Neural progenitor cell (in vitro differentiated cells): ENCODE data around the gene PIP4K2B. TPM values are rescaled to one million over a fixed set of nuclear protein-coding genes. Genes with fewer than 3 reads are reported as not detected.
"Not testable (repeated sequence)": the region's sequence is repeated elsewhere in the genome, so short reads cannot be mapped to it uniquely, and the experiment has no call there.

Experiments used
- DNase-seq: peaks from one replicate; pipeline ENCODE4 v3.0.0-alpha.2; 2016; ENCODE audit warnings: low spot score
- H2AFZ ChIP-seq: fragments of 200-600 bp; sonication (generic); replicated peaks from 2 replicates; pipeline ENCODE4 v1.6.1; 2016; ENCODE audit warnings: antibody characterized with exemption
- H3F3A ChIP-seq: fragments of 200-600 bp; sonication (generic); 2 replicates; pipeline ENCODE4 v1.6.1; 2016; ENCODE audit warnings: antibody characterized with exemption, low read depth
- H3K27ac ChIP-seq: fragments of 200-600 bp; sonication (generic); 2 replicates; pipeline ENCODE4 v1.5.1; 2016; ENCODE audit warnings: mild to moderate bottlenecking
- H3K27me3 ChIP-seq: fragments of 200-600 bp; sonication (generic); 2 replicates; pipeline ENCODE4 v1.6.1; 2016; ENCODE audit warnings: mild to moderate bottlenecking, moderate library complexity
- H3K36me3 ChIP-seq: fragments of 200-600 bp; sonication (generic); 2 replicates; pipeline ENCODE4 v1.5.1; 2016
- H3K4me1 ChIP-seq: fragments of 200-600 bp; sonication (generic); 2 replicates; pipeline ENCODE4 v1.6.1; 2016; ENCODE audit warnings: mixed run types
- H3K4me2 ChIP-seq: fragments of 200-600 bp; sonication (generic); 2 replicates; pipeline ENCODE4 v1.6.1; 2016
- H3K4me3 ChIP-seq: fragments of 200-600 bp; sonication (generic); 2 replicates; pipeline ENCODE4 v1.5.1; 2016
- H3K79me2 ChIP-seq: fragments of 200-600 bp; sonication (generic); 2 replicates; pipeline ENCODE4 v1.6.1; 2016; ENCODE audit warnings: low read depth
- H3K9ac ChIP-seq: fragments of 200-600 bp; sonication (generic); 2 replicates; pipeline ENCODE4 v1.6.1; 2016
- H3K9me3 ChIP-seq: fragments of 200-600 bp; sonication (generic); 2 replicates; pipeline ENCODE4 v1.5.1; 2016; ENCODE audit warnings: low read depth
- H4K20me1 ChIP-seq: fragments of 200-600 bp; sonication (generic); 2 replicates; pipeline ENCODE4 v1.6.1; 2016; ENCODE audit warnings: low read depth
- H3K27ac Mint-ChIP-seq: 3 replicates; pipeline ENCODE4 v1.8.0; 2021; ENCODE audit warnings: mixed read lengths
- H3K27me3 Mint-ChIP-seq: 2 replicates; pipeline ENCODE4 v1.8.0; 2022; ENCODE audit warnings: low read depth, mild to moderate bottlenecking, inconsistent platforms, moderate library complexity, mixed read lengths; ENCODE audit not compliant: insufficient read depth
- H3K36me3 Mint-ChIP-seq: 3 replicates; pipeline ENCODE4 v1.8.0; 2021; ENCODE audit warnings: mixed read lengths
- H3K4me1 Mint-ChIP-seq: 3 replicates; pipeline ENCODE4 v1.8.0; 2021; ENCODE audit warnings: mixed read lengths
- H3K4me3 Mint-ChIP-seq: 3 replicates; pipeline ENCODE4 v1.8.0; 2021; ENCODE audit warnings: mild to moderate bottlenecking, moderate library complexity, mixed read lengths
- H3K9me3 Mint-ChIP-seq: 3 replicates; pipeline ENCODE4 v1.8.0; 2020; ENCODE audit warnings: mixed read lengths
- CTCF ChIP-seq: fragments of 200-600 bp; sonication (generic); IDR thresholded peaks from 2 replicates; pipeline ENCODE4 v1.5.1; 2017; ENCODE audit warnings: antibody characterized with exemption, mild to moderate bottlenecking
- EZH2 ChIP-seq: fragments of 200-600 bp; sonication (generic); IDR thresholded peaks from 2 replicates; pipeline ENCODE4 v1.6.1; 2017; ENCODE audit warnings: antibody characterized with exemption, mild to moderate bottlenecking, moderate library complexity
- EZH2phosphoT487 ChIP-seq: fragments of 200-600 bp; sonication (generic); IDR thresholded peaks from 2 replicates; pipeline ENCODE4 v1.6.1; 2017; ENCODE audit warnings: antibody characterized with exemption
- total RNA-seq: library from RNA; depleted of rRNA; stranded (reverse); fragments of >200 nt; gene quantifications from 2 replicates; pipeline ENCODE4 v1.2.3, GENCODE V29; 2015; ENCODE audit warnings: low replicate concordance

The PIP4K2B gene
- total RNA-seq, 1 donor from 2014 or later, result 45.6 TPM

GRCh38 chr17:38728290-38728831 lies 71.0 kb downstream of the PIP4K2B start:
- Histone ChIP-seq H3K27me3 (peaks cover 13% of the 10 kb centered on the region), H3F3A (peaks cover 33% of the 10 kb centered on the region), H3K9ac (no peak overlapping the region), H3K36me3 (no peaks in the 10 kb centered on the region), H3K79me2 (no peaks in the 10 kb centered on the region), H3K27ac (no peak overlapping the region), H3K4me1 (peaks cover 5% of the 10 kb centered on the region), H2AFZ (no peak overlapping the region), H3K9me3 (no peaks in the 10 kb centered on the region), H4K20me1 (peaks cover 30% of the 10 kb centered on the region), H3K4me2 (no peak overlapping the region), H3K4me3 (no peak overlapping the region)
- Mint-ChIP-seq H3K9me3 (no peaks in the 10 kb centered on the region), H3K27ac (no peak overlapping the region), H3K4me3 (peak overlapping the region; percentile 83), H3K36me3 (peaks cover 15% of the 10 kb centered on the region), H3K27me3 (peaks cover 8% of the 10 kb centered on the region), H3K4me1 (peaks cover 22% of the 10 kb centered on the region)
- no peak for DNase-seq
- TF ChIP-seq EZH2, result no peak
- TF ChIP-seq EZH2phosphoT487, result no peak
- TF ChIP-seq CTCF, result no peak

GRCh38 chr17:38727736-38728135 lies 71.6 kb downstream of the PIP4K2B start:
- no peak overlapping the region for H3K27ac ChIP-seq
- peaks cover 5% of the 10 kb centered on the region for H3K4me1 ChIP-seq
- H3K27me3 ChIP-seq, result peaks cover 13% of the 10 kb centered on the region
- TF ChIP-seq EZH2 (no peak), CTCF (no peak), EZH2phosphoT487 (no peak)
- Mint-ChIP-seq H3K4me1 (peaks cover 19% of the 10 kb centered on the region), H3K9me3 (no peaks in the 10 kb centered on the region), H3K27ac (no peak overlapping the region), H3K27me3 (peaks cover 7% of the 10 kb centered on the region), H3K36me3 (peaks cover 11% of the 10 kb centered on the region), H3K4me3 (no peak overlapping the region)
- peaks cover 33% of the 10 kb centered on the region for H3F3A ChIP-seq
- H3K4me3 ChIP-seq, result no peak overlapping the region
- no peak overlapping the region for H3K9ac ChIP-seq
- no peaks in the 10 kb centered on the region for H3K9me3 ChIP-seq
- peaks cover 25% of the 10 kb centered on the region for H4K20me1 ChIP-seq
- no peaks in the 10 kb centered on the region for H3K79me2 ChIP-seq
- no peak overlapping the region for H3K4me2 ChIP-seq
- H2AFZ ChIP-seq, result no peak overlapping the region
- no peak for DNase-seq
- no peaks in the 10 kb centered on the region for H3K36me3 ChIP-seq

GRCh38 chr17:38726145-38726544 lies 73.2 kb downstream of the PIP4K2B start:
- H3K4me3 ChIP-seq, H3K4me3 Mint-ChIP-seq, H3K27me3 Mint-ChIP-seq, H3K9me3 ChIP-seq, H3K9ac ChIP-seq, H3K27ac ChIP-seq, H3K36me3 ChIP-seq, DNase-seq, H3K4me2 ChIP-seq, H2AFZ ChIP-seq, H3K9me3 Mint-ChIP-seq, H3K4me1 ChIP-seq, H3K79me2 ChIP-seq: not testable (repeated sequence)
- Histone ChIP-seq H3K27me3 (peaks cover 23% of the 10 kb centered on the region), H4K20me1 (peaks cover 21% of the 10 kb centered on the region), H3F3A (peaks cover 23% of the 10 kb centered on the region)
- Mint-ChIP-seq H3K36me3 (peaks cover 11% of the 10 kb centered on the region), H3K27ac (peak overlapping the region; percentile 87), H3K4me1 (peaks cover 20% of the 10 kb centered on the region)

- H3K27me3 ChIP-seq, result peaks cover 34% of the 10 kb centered on the region
- no peaks in the 10 kb centered on the region for H3K79me2 ChIP-seq
- H3K4me2 ChIP-seq, result no peak overlapping the region
- H3K4me3 ChIP-seq, result no peak overlapping the region
- Mint-ChIP-seq H3K4me3 (no peak overlapping the region), H3K27ac (no peak overlapping the region), H3K27me3 (peaks cover 3% of the 10 kb centered on the region), H3K9me3 (no peaks in the 10 kb centered on the region), H3K4me1 (peaks cover 23% of the 10 kb centered on the region), H3K36me3 (peaks cover 14% of the 10 kb centered on the region)
- H3K36me3 ChIP-seq, result no peaks in the 10 kb centered on the region
- H2AFZ ChIP-seq, result no peak overlapping the region
- H3K9ac ChIP-seq, result no peak overlapping the region
- H3K9me3 ChIP-seq, result no peaks in the 10 kb centered on the region
- H3K4me1 ChIP-seq, result peaks cover 5% of the 10 kb centered on the region
- H3F3A ChIP-seq, result peaks cover 23% of the 10 kb centered on the region
- DNase-seq, result no peak
- TF ChIP-seq EZH2, result no peak
- no peak for TF ChIP-seq EZH2phosphoT487
- TF ChIP-seq CTCF, result no peak
- H3K27ac ChIP-seq, result no peak overlapping the region
- H4K20me1 ChIP-seq, result peaks cover 20% of the 10 kb centered on the region
Measured at GRCh38 chr17:38725066-38725465, 74.3 kb downstream of the PIP4K2B start.
